ENCODE results near the gene TIMM10.

Gene TIMM10

DNA sequence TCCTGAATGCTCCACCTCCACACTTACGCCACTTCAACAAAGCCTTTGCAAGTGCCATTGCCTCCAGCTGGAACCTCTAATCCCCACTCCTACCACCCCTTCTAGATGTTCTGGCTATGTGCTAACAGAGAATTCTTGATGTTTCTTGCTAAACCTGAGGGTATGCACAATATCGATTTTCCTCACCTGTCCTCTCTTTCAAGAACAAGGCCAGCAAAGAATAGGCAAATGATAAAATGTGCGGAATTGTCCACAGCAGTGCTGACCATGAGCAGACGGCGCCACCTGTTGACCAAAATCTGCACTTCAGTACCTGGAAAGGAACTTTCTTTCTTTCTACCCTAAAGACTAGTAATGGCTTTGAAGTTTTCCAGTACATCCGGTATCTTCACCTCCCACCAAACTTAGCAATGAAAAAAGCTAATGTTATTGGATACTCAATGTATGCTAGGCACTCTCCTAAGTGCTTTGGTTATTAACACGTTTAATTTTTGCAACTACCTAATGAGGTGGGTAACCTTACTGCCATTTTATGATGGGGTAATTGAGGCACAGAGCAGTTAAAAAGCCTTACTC, 3.4 kb downstream of the TIMM10 start:
- H3K4me3 ChIP-seq (ENCODE audit: low read length) = no peak overlapping the region
- no peaks in the 10 kb centered on the region for H3K27me3 ChIP-seq (ENCODE audit: control insufficient read depth, low read length)
- H3K27ac ChIP-seq (ENCODE audit: low read depth, low read length) = no peak overlapping the region
- H3K36me3 ChIP-seq (ENCODE audit: control insufficient read depth, low read length) = peaks cover 46% of the 10 kb centered on the region
- no peaks in the 10 kb centered on the region; the same call in 1 of the 2 replicates for H3F3A ChIP-seq (ENCODE audit: control insufficient read depth, insufficient read depth)
- H3K9me2 ChIP-seq (replicated peaks; ENCODE audit: control insufficient read depth, low read length) = no peaks in the 10 kb centered on the region
- peaks cover 36% of the 10 kb centered on the region for H3K79me2 ChIP-seq (ENCODE audit: control insufficient read depth, low read length)
- TF ChIP-seq EZH2phosphoT487 (IDR thresholded peaks at IDR 0.05; ENCODE audit: borderline replicate concordance, low read length) = no peak
- TF ChIP-seq, protein P1, sequence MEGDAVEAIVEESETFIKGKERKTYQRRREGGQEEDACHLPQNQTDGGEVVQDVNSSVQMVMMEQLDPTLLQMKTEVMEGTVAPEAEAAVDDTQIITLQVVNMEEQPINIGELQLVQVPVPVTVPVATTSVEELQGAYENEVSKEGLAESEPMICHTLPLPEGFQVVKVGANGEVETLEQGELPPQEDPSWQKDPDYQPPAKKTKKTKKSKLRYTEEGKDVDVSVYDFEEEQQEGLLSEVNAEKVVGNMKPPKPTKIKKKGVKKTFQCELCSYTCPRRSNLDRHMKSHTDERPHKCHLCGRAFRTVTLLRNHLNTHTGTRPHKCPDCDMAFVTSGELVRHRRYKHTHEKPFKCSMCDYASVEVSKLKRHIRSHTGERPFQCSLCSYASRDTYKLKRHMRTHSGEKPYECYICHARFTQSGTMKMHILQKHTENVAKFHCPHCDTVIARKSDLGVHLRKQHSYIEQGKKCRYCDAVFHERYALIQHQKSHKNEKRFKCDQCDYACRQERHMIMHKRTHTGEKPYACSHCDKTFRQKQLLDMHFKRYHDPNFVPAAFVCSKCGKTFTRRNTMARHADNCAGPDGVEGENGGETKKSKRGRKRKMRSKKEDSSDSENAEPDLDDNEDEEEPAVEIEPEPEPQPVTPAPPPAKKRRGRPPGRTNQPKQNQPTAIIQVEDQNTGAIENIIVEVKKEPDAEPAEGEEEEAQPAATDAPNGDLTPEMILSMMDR (IDR thresholded peaks at IDR 0.05; ENCODE audit: low read depth, low read length, poor library complexity, severe bottlenecking) = peak; percentile 94
- no peaks in the 10 kb centered on the region for H3K9me3 ChIP-seq (ENCODE audit: control insufficient read depth, insufficient read depth, low read length)
- peaks cover 30% of the 10 kb centered on the region for H3K4me1 ChIP-seq (ENCODE audit: control insufficient read depth, low read length)
- H3K4me2 ChIP-seq (ENCODE audit: low read length) = no peak overlapping the region
- H4K20me1 ChIP-seq (ENCODE audit: control insufficient read depth, insufficient read depth, low read depth, low read length) = no peaks in the 10 kb centered on the region

DNA sequence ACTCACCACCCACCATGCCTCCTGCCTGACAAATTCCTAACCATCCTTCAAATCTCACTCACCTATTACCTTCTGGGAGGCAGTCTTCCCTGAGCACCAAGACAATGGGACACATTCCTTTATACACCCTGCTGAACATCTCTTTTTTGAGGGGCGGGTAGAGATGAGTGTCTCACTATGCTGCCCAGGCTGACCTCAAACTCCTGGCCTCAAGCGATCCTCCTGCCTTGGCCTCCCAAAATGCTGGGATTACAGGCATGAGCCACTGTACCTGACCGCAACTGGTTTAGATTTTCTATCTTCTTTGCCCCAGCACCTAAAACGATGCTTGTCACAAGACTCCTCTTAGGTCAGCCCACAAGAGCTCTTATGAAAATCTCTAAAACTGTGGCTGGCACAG, 7.1 kb downstream of the TIMM10 start:
- H3K9me3 ChIP-seq (ENCODE audit: control insufficient read depth, insufficient read depth, low read length) = no peaks in the 10 kb centered on the region
- H3K4me3 ChIP-seq (ENCODE audit: low read length) = no peak overlapping the region
- H3F3A ChIP-seq (ENCODE audit: control insufficient read depth, insufficient read depth) = no peaks in the 10 kb centered on the region; the same call in 1 of the 2 replicates
- no peaks in the 10 kb centered on the region for H4K20me1 ChIP-seq (ENCODE audit: control insufficient read depth, insufficient read depth, low read depth, low read length)
- peaks cover 15% of the 10 kb centered on the region for H3K79me2 ChIP-seq (ENCODE audit: control insufficient read depth, low read length)
- peaks cover 26% of the 10 kb centered on the region for H3K36me3 ChIP-seq (ENCODE audit: control insufficient read depth, low read length)
- H3K27me3 ChIP-seq (ENCODE audit: control insufficient read depth, low read length) = no peaks in the 10 kb centered on the region
- TF ChIP-seq, protein P1 (IDR thresholded peaks at IDR 0.05; ENCODE audit: low read depth, low read length, poor library complexity, severe bottlenecking) = no peak
- TF ChIP-seq EZH2phosphoT487 (IDR thresholded peaks at IDR 0.05; ENCODE audit: borderline replicate concordance, low read length) = no peak
- H3K9me2 ChIP-seq (replicated peaks; ENCODE audit: control insufficient read depth, low read length) = no peaks in the 10 kb centered on the region
- no peak overlapping the region for H3K4me2 ChIP-seq (ENCODE audit: low read length)
- no peak overlapping the region for H3K27ac ChIP-seq (ENCODE audit: low read depth, low read length)
- peaks cover 13% of the 10 kb centered on the region for H3K4me1 ChIP-seq (ENCODE audit: control insufficient read depth, low read length)

DNA sequence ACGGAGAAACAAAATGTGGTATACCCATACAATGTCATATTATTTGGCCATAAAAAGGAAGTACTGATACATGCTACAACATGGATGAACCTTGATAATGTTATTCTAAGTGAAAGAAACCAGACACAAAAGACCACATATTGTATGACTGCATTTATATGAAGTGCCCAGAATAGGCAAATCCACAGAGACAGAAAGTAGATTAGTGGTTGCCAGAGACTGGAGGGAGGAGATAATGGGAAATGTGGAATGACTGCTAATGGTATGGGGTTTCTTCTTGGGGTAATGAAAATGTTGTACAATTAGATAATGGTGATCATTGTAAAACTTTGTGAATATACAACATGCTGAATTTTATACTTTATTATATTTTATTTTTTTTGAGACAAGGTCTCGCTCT, 9.4 kb downstream of the TIMM10 start:
- TF ChIP-seq, protein P1 (IDR thresholded peaks at IDR 0.05; ENCODE audit: low read depth, low read length, poor library complexity, severe bottlenecking) = no peak
- no peak for TF ChIP-seq EZH2phosphoT487 (IDR thresholded peaks at IDR 0.05; ENCODE audit: borderline replicate concordance, low read length)
- Histone ChIP-seq H3K79me2 (ENCODE audit: control insufficient read depth, low read length) (no peaks in the 10 kb centered on the region), H3K4me2 (ENCODE audit: low read length) (no peak overlapping the region), H3K36me3 (ENCODE audit: control insufficient read depth, low read length) (peaks cover 9% of the 10 kb centered on the region), H3F3A (ENCODE audit: control insufficient read depth, insufficient read depth) (no peaks in the 10 kb centered on the region; the same call in 1 of the 2 replicates), H3K4me3 (ENCODE audit: low read length) (no peak overlapping the region), H3K27me3 (ENCODE audit: control insufficient read depth, low read length) (no peaks in the 10 kb centered on the region), H3K4me1 (ENCODE audit: control insufficient read depth, low read length) (peaks cover 4% of the 10 kb centered on the region), H3K9me3 (ENCODE audit: control insufficient read depth, insufficient read depth, low read length) (no peaks in the 10 kb centered on the region), H4K20me1 (ENCODE audit: control insufficient read depth, insufficient read depth, low read depth, low read length) (no peaks in the 10 kb centered on the region), H3K9me2 (replicated peaks; ENCODE audit: control insufficient read depth, low read length) (no peaks in the 10 kb centered on the region), H3K27ac (ENCODE audit: low read depth, low read length) (no peak overlapping the region)
